Tibial artery (tissue), 4 donors: ENCODE data around the gene PCBP3.

ENCODE experiments used
- DNase-seq, 2 donors: peaks; one replicate each; pipeline ENCODE4 v3.0.0-alpha.2; 2019
- H3K27ac ChIP-seq, 2 donors: fragments of 200-600 bp; sonication (generic) in 1 of 2; 1 replicate in 1 of 2; 2 replicates in 1 of 2; pipeline ENCODE4 v1.5.1; 2018 to 2019; ENCODE audit warnings: mild to moderate bottlenecking in 1 of 2
- H3K27me3 ChIP-seq, 2 donors: fragments of 200-600 bp; sonication (generic) in 1 of 2; one replicate each; pipeline versions ENCODE4 v1.5.1 to v1.6.0; 2016 to 2019
- H3K36me3 ChIP-seq, 3 donors: fragments of 200-600 bp; sonication (generic) in 2 of 3; one replicate each; pipeline ENCODE4 v1.5.1; 2016 to 2019; ENCODE audit warnings: mild to moderate bottlenecking in 2 of 3
- H3K4me1 ChIP-seq, 4 donors: fragments of 200-600 bp; sonication (generic) in 2 of 4; 1 replicate in 3 of 4; 2 replicates in 1 of 4; pipeline ENCODE4 v1.5.1; 2016 to 2019
- H3K4me3 ChIP-seq, 2 donors: fragments of 200-600 bp; sonication (generic) in 1 of 2; 1 replicate in 1 of 2; 2 replicates in 1 of 2; pipeline ENCODE4 v1.5.1; 2018 to 2019; ENCODE audit warnings: mild to moderate bottlenecking in 2 of 2
- H3K9me3 ChIP-seq, 3 donors: fragments of 200-600 bp; sonication (generic) in 1 of 3; one replicate each; pipeline ENCODE4 v1.5.1; 2016 to 2019
- CTCF ChIP-seq, 2 experiments: fragments of 200-600 bp in 1 of 2; fragments of 450-650 bp in 1 of 2; IDR thresholded peaks; one replicate each; pipeline ENCODE4 v1.5.1; 2017 to 2019; ENCODE audit warnings: antibody characterized with exemption in 2 of 2, mild to moderate bottlenecking in 1 of 2, moderate library complexity in 1 of 2
- intact Hi-C: fragments of 100-400 bp; cut with DNase I; formaldehyde crosslinking; loops from one replicate; pipeline ENCODE4 v1.15.0; 2023; ENCODE audit warnings: low total_unique reads

PCBP3 gene

DNA sequence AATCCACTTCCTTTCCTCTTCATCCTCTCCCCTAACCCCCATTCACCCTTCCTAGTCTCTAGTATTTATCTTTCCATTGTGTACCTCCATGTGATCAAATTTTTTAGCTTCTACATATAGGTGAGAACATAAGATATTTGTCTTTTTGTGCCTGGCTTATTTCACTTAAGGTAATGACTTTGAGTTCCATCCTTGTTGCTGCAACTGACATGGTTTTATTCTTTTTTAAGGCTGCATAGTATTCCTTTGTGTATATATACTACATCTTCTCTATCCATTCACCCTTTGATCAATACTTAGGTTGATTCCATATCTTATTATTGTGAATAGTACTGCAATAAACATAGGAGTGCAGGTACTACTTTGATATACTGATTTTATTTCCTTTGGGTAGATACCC is 128.7 kb downstream of the PCBP3 start:
- intact Hi-C loops: no loop called here

DNA sequence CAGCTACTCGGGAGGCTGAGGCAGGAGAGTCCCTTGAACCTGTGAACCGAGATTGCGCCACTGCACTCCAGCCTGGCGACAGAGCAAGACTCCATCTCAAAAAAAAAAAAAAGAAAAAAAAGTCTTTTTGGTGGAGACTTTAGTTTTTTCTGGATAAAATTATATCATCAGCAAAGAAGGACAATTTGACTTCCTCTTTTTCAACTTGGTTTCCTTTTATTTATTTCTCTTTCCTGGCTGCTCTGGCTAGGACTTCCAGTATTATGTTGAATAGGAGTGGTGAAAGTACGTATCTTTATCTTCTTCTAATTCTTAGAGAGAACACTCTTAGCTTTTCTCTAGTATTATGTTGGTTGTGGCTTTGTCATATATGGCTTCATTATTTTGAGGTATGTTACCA is 130.8 kb downstream of the PCBP3 start:
- Histone ChIP-seq H3K27ac (no peak overlapping the region), H3K4me1 (no peaks in the 10 kb centered on the region), H3K27me3 (peaks cover 0 to 8% of the 10 kb centered on the region in 2 donors), H3K9me3 (peaks cover 0 to 22% (median 8%) of the 10 kb centered on the region in 3 donors), H3K36me3 (no peaks in the 10 kb centered on the region), H3K4me3 (no peak overlapping the region)
- intact Hi-C loops: no loop called here
- TF ChIP-seq CTCF (IDR thresholded peaks at IDR 0.05): no peak
- no peak for DNase-seq

More for the DNA sequence above, 128.7 kb downstream of the PCBP3 start:
- TF ChIP-seq CTCF (IDR thresholded peaks at IDR 0.05): no peak
- no peaks in the 10 kb centered on the region for H3K27me3 ChIP-seq
- no peak overlapping the region for H3K4me3 ChIP-seq
- no peak overlapping the region for H3K27ac ChIP-seq
- peaks cover 0 to 18% (median 4%) of the 10 kb centered on the region in 3 donors for H3K9me3 ChIP-seq
- no peaks in the 10 kb centered on the region for H3K36me3 ChIP-seq
- no peaks in the 10 kb centered on the region for H3K4me1 ChIP-seq
- DNase-seq: no peak

- intact Hi-C loops: no loop called here
- TF ChIP-seq CTCF (IDR thresholded peaks at IDR 0.05): no peak
- peaks cover 0 to 17% of the 10 kb centered on the region in 2 donors for H3K27me3 ChIP-seq
Measured at GRCh38 chr21:45776971-45777370, 133.4 kb downstream of the PCBP3 start.

DNA sequence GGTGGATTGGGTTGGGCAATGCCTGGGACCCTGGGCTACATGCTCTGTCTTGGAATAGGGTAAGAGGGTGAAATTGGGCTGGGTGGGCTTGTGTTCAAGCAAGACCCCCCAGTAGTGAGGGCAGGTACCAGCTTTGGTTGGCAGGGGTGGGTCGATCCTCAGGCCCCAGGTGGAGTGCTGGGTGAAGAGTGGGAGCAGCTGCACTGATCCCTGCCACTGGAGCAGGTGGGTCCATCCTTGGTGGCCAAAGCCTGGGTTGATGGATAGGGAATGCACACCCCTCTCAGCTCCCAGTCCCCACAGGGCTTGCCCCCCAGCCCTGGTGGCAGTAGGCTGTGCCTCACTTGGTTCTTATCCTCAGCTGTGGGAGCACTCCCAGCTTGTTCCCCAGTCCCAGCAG is 135.2 kb downstream of the PCBP3 start:
- no peak for DNase-seq
- no peaks in the 10 kb centered on the region for H3K4me1 ChIP-seq
- no peak overlapping the region for H3K27ac ChIP-seq
- no peak overlapping the region for H3K4me3 ChIP-seq
- intact Hi-C loops: no loop called here
- TF ChIP-seq CTCF (IDR thresholded peaks at IDR 0.05): no peak
- no peaks in the 10 kb centered on the region for H3K36me3 ChIP-seq
- H3K9me3 ChIP-seq: peaks cover 0 to 17% (median 5%) of the 10 kb centered on the region in 3 donors
- peaks cover 0 to 17% of the 10 kb centered on the region in 2 donors for H3K27me3 ChIP-seq

More at GRCh38 chr21:45776971-45777370, 133.4 kb downstream of the PCBP3 start:
- no peak overlapping the region for H3K4me3 ChIP-seq
- no peaks in the 10 kb centered on the region for H3K4me1 ChIP-seq
- no peaks in the 10 kb centered on the region for H3K36me3 ChIP-seq
- DNase-seq: no peak
- peaks cover 0 to 22% (median 8%) of the 10 kb centered on the region in 3 donors for H3K9me3 ChIP-seq
- H3K27ac ChIP-seq: no peak overlapping the region

DNA sequence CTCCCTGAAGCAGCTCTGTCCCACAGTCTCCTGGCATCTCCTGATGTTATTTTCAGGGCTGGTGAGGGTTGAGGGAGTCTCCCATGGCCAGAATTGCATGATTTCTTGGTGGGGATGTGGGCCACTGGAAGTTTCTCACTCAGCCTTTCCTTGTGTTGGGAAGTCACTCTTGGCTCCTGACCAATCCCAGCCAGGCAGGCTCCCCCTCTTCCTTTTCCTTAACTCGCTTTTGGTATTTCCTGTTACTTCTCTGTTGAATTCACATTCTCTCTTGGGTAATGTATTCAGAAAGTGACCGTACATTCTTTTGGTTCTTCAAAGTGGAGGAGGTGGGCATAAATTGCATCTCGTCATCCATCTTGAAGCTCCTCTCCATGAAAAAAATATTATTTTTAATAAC is 135.7 kb downstream of the PCBP3 start:
- H3K4me1 ChIP-seq: no peaks in the 10 kb centered on the region
- H3K9me3 ChIP-seq: peaks cover 0 to 11% (median 5%) of the 10 kb centered on the region in 3 donors
- H3K27me3 ChIP-seq: peaks cover 0 to 17% of the 10 kb centered on the region in 2 donors
- H3K4me3 ChIP-seq: no peak overlapping the region
- intact Hi-C loops: no loop called here
- no peak for TF ChIP-seq CTCF (IDR thresholded peaks at IDR 0.05)
- H3K27ac ChIP-seq: no peak overlapping the region
- DNase-seq: no peak
- H3K36me3 ChIP-seq: no peaks in the 10 kb centered on the region

GRCh38 chr21:45780647-45781046 is 137.1 kb downstream of the PCBP3 start:
- intact Hi-C loops: no loop called here
- no peak for TF ChIP-seq CTCF (IDR thresholded peaks at IDR 0.05)

More at GRCh38 chr21:45780647-45781046, 137.1 kb downstream of the PCBP3 start:
- no peak overlapping the region for H3K27ac ChIP-seq
- H3K4me3 ChIP-seq: no peak overlapping the region
- peaks cover 0 to 17% of the 10 kb centered on the region in 2 donors for H3K27me3 ChIP-seq
- H3K4me1 ChIP-seq: no peaks in the 10 kb centered on the region
- peaks cover 0 to 10% (median 5%) of the 10 kb centered on the region in 3 donors for H3K9me3 ChIP-seq
- DNase-seq: no peak
- no peaks in the 10 kb centered on the region for H3K36me3 ChIP-seq
